DMS53 treated with DMSO at 0.1 percent for 48 hours (cell line): ENCODE measurements around the gene ENTPD5.

Experiments
- DNase-seq: peaks from one replicate; lab custom pipeline; 2025; ENCODE audit not compliant: unreplicated experiment; lab: John Stamatoyannopoulos, UW

ENTPD5 gene

DNA sequence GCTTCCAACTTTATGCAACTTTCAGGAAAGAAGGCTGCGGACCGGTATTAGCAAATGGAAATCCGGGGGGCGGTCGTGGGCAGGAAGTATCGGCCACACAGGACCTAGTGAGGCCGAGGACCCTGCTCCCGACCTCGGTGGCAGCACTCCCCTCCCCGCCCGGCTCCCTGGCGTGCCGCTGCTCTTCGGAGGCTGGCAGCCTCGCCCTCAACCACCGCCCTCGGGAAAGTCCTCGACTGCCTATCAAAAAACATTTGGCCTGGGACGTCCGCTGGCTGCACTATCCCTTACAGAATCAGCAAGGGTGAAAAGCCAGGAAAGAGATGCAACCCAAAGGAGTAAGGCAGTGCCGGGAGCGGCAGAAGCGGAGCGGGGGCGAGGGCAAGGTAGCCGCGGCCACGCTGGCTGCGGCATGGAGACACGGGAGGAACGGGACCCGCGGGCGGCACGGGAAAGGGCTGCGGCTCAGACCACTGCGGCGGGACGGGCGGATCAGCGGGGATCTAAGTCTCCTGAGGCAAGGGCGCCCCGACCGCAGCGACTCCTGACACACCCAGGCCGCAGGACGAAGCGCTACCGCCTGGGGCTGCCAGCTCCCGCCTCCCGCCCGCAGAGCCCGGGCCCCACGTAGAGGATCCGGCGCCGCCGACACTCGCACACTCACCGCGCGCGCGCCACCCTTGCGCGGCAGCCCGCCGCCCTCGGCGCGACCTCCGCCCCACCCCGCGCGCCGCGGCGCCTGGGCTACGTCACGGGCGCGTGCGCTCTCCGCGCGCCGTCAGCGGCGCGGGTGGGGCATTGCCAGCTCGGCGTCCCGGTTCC lies at the start of gene ENTPD5, which contains the start of gene BBOF1:
Gene ENTPD5 (minus strand): TSS at position 703 of the 822 bp plus-strand sequence. CDS start 31,186 bp downstream, outside the sequence.
Gene BBOF1 (plus strand): TSS at position 764 of the 822 bp plus-strand sequence. CDS start 130 bp downstream, outside the sequence.
- peak; percentile 54 for DNase-seq

GRCh38 chr14:74065746-74066575 lies 46.9 kb upstream of the ENTPD5 start:
- no peak for DNase-seq

- no peak for DNase-seq
Measured at GRCh38 chr14:74064883-74065282, 45.8 kb upstream of the ENTPD5 start.

DNA sequence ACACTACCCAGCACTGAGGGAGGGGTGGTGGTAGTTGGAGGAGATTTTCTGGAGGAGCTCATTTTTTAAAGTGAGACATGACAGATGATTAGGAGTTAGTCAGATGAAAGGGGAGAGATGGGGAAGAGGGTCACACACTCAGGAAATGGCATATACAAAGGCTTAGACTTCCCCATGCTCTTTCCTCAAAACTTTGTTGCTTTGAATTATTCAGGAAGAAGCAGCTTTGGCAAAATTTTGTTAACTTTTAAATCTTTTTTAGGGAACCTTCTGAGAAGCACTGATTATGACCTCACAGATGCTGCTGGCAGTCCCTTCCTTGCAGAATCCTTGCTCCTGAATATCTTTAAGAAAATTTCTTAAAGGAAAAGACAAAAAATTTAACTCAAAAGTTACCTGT lies 45.3 kb upstream of the ENTPD5 start:
- DNase-seq, result no peak

- no peak for DNase-seq
Measured at GRCh38 chr14:74062809-74063150, 43.7 kb upstream of the ENTPD5 start.

- no peak for DNase-seq
Measured at GRCh38 chr14:74049876-74050495, 30.9 kb upstream of the ENTPD5 start.

DNA sequence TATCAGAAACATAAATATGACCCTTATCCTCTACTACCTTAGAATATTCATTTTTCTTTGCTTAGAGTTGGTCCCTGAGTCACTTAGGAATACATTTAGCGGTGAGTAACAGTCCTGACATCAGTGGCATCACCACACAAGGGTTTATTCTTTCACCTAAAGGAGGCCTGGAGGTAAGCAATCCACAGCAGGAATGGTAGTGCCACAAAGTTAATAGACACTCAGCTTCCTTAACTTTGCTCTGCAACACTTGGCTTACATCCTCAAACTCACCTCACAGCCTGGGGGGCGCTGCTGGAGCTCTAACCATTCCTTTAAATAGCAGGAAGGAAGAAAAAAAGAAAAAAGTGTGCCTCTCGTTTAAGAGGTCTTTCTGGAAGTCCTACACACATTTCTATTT lies 29.2 kb upstream of the ENTPD5 start:
- DNase-seq, result no peak

- DNase-seq, result no peak
Measured at GRCh38 chr14:74045522-74045921, 26.4 kb upstream of the ENTPD5 start.

- no peak for DNase-seq
Measured at GRCh38 chr14:74042296-74042695, 23.2 kb upstream of the ENTPD5 start.

- peak; percentile 56 for DNase-seq
Measured at GRCh38 chr14:74038020-74038859, 19.2 kb upstream of the ENTPD5 start.

DNA sequence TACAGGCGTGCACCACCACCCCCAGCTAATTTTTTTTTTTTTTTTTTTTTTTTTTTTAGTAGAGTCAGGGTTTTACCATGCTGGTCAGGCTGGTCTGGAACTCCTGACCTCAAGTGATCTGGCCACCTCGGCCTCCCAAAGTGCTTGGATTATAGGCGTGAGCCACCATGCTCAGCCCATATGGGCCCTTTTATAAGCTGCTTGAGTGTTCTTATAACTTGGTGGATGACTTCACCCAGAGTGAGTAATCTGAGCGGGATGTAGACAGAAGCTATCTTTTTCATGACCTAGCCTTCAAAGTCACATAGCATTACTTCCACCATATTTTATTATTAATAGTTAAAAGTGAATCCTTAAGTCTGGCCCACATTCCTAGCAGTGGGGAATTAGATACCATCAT lies 16.5 kb upstream of the ENTPD5 start:
- DNase-seq, result no peak

- DNase-seq, result no peak
Measured at GRCh38 chr14:74034572-74034971, 15.5 kb upstream of the ENTPD5 start.

DNA sequence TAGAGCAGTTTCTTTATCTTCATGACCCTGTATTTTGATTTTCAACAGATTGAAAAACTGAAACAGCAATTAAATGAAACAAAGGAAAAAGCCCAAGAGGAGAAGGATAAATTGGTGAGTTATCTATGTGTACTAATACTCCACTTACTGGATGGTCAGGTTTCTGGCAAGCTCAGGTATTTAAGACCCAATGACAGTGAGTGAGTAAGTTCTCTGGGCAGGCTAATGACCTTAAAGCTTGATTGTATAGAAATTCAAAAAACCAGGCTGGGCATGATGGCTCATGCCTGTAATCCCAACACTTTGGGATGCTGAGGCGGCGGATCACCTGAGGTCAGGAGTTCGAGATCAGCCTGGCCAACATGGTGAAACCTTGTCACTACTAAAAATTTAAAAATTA lies 10.0 kb upstream of the ENTPD5 start:
- no peak for DNase-seq

DNA sequence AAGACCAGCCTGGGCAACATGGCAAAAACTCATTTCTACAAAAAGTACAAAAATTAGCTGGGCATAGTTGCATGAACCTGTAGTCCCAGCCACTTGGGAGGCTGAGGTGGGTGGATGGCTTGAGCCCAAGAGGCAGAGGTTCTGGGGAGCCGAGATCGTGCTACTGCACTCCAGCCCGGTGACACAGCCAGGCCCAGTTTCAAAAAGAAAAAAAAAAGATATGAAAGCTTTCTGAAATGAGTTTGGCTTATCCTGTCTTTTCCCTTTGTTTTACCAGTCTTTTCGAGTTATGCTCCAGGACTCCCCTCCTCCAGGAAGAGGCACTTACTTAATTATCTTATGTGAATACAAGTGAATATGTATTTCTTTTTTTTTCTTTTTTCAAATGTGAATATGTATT lies 3.3 kb upstream of the ENTPD5 start:
- DNase-seq, result no peak

DNA sequence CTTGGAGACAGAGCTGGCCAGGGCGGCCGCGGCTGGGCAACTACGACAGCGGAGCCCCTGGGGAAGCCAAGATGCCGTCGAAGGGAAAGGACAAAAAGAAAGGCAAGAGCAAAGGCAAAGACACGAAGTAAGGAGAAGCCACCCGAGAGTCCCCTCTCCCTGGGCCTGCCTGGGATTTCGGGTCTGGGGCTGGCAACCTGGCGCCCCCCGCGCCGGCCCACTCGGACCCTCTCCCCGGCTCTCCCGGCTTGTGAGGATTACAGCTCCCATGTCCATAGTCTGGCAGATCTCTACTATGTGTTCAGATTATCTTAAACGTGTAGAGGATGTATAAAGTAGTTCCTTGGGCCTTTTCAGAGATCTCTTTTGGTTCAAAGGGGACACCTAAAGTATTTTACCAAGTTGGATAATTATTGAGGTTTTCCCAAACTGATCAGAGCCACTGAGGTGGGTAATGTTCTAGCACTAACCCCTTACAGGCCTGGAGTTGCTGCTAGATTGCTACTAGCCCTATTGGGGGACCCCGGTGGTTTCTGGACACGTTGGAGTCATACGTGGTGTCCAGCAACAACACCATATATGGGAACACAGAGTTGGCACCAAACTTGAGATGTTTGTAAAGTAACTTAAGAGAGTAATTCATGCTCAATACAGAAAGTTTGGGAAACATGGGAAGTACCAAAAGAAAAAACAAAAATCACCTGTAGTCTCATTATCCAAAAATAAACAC lies 485 bp upstream of the ENTPD5 start:
- no peak for DNase-seq

- peak; percentile 8 for DNase-seq
Measured at GRCh38 chr14:74018174-74018585, 908 bp downstream of the ENTPD5 start.

- DNase-seq, result no peak
Measured at GRCh38 chr14:74015963-74016362, 3.1 kb downstream of the ENTPD5 start.

DNA sequence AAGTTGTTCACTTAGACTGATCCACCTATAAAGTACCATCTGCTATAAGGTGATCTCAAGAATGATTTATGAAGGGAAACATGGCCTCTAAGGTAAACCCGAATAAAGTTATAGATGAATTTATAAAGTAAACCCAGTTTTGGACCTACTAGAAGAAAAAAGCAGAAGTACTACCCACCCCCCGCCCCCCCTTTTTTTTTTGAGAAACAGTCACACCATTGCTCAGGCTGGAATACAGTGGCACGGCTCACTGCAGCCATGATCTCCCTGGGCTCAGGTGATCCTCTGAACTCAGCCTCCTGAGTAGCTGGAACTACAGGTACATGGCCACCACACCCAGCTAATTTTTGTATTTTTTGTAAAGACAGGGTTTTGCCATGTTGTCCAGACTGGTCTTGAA lies 3.9 kb downstream of the ENTPD5 start:
- no peak for DNase-seq

- no peak for DNase-seq
Measured at GRCh38 chr14:74014299-74014698, 4.8 kb downstream of the ENTPD5 start.

- no peak for DNase-seq
Measured at GRCh38 chr14:74008843-74009499, 10.1 kb downstream of the ENTPD5 start.
